ENCODE measurements around the gene OR6P1.

- TF ChIP-seq USF2 (IDR thresholded peaks at IDR 0.05) (no peak), CHD2 (IDR thresholded peaks at IDR 0.05; ENCODE audit: low read length, partially characterized antibody) (no peak), POLR2A (IDR thresholded peaks at IDR 0.05; ENCODE audit: low read length) (no peak), CTCF (IDR thresholded peaks at IDR 0.05) (no peak), RFX5 (IDR thresholded peaks at IDR 0.05) (no peak), EHMT2 (IDR thresholded peaks at IDR 0.05; ENCODE audit: low read depth) (no peak)
These were observed 22.8 kb downstream of the OR6P1 start for GRCh38 chr1:158547533-158547932.

Data from A549 (cell line).